Gastroesophageal sphincter (tissue), 4 donors: ENCODE results near the gene RAD51B. TPM values are rescaled to one million over a fixed set of nuclear protein-coding genes. Genes with fewer than 3 reads are reported as not detected.

Experiments used
- ATAC-seq: fragments of 150-250 bp; one replicate; pipeline ENCODE4 v1.9.1; 2016; ENCODE audit warnings: mild to moderate bottlenecking, moderate library complexity
- H3K27ac ChIP-seq, 4 donors: fragments of 200-600 bp; sonication (generic) in 3 of 4; 1 replicate in 3 of 4; 2 replicates in 1 of 4; pipeline ENCODE4 v1.5.1; 2016 to 2019
- H3K27me3 ChIP-seq: fragments of 200-600 bp; sonication (generic); one replicate; pipeline ENCODE4 v1.5.1; 2019
- H3K36me3 ChIP-seq, 2 donors: fragments of 200-600 bp; sonication (generic); one replicate each; pipeline ENCODE4 v1.5.1; 2019; ENCODE audit warnings: control low read depth in 1 of 2
- H3K4me1 ChIP-seq, 3 donors: fragments of 200-600 bp; sonication (generic); 1 replicate in 2 of 3; 2 replicates in 1 of 3; pipeline ENCODE4 v1.5.1; 2016 to 2019; ENCODE audit warnings: control low read depth in 2 of 3
- H3K4me3 ChIP-seq, 2 donors: fragments of 200-600 bp; sonication (generic); one replicate each; pipeline ENCODE4 v1.5.1; 2019; ENCODE audit warnings: mild to moderate bottlenecking in 1 of 2, moderate library complexity in 1 of 2
- H3K9me3 ChIP-seq, 3 donors: fragments of 200-600 bp; sonication (generic); one replicate each; pipeline ENCODE4 v1.5.1; 2017 to 2019; ENCODE audit warnings: control low read depth in 2 of 3
- EP300 ChIP-seq: sonication (generic); formaldehyde crosslinking; IDR thresholded peaks from one replicate; pipeline ENCODE4 v1.6.1; 2017; ENCODE audit warnings: antibody characterized with exemption, mild to moderate bottlenecking
- POLR2A ChIP-seq, 2 donors: fragments of 450-650 bp; IDR thresholded peaks; one replicate each; pipeline ENCODE4 v1.6.1; 2017; ENCODE audit warnings: antibody characterized with exemption in 2 of 2, mild to moderate bottlenecking in 2 of 2, moderate library complexity in 1 of 2
- POLR2AphosphoS5 ChIP-seq: sonication (generic); formaldehyde crosslinking; IDR thresholded peaks from one replicate; pipeline ENCODE4 v1.6.1; 2017; ENCODE audit warnings: antibody characterized with exemption
- WGBS, 2 donors: methylation state at CpG; one replicate each; pipeline ENCODE4 v1.1.5; 2018; ENCODE audit warnings: low coverage in 1 of 2; 5-methylcytosine and 5-hydroxymethylcytosine counted together
- total RNA-seq, 4 donors: library from RNA; depleted of rRNA; stranded (reverse); fragments of >200 nt; gene quantifications; one replicate each; pipeline ENCODE4 v1.1.0, GENCODE V29; 2016
- TF ChIP-seq, protein P1 (sequence below), 4 experiments: fragments of 200-600 bp in 2 of 4; fragments of 450-650 bp in 2 of 4; sonication (generic) in 1 of 4; IDR thresholded peaks; one replicate each; pipeline ENCODE4 v1.5.1; 2017 to 2019; ENCODE audit warnings: antibody characterized with exemption in 4 of 4, mild to moderate bottlenecking in 2 of 4, moderate library complexity in 2 of 4

The RAD51B gene
- total RNA-seq, 4 donors from 2014 or later, result 5.1 to 7.0 (median 6.0) TPM

- no peaks in the 10 kb centered on the region for H3K36me3 ChIP-seq
- H3K9me3 ChIP-seq, result no peaks in the 10 kb centered on the region
- no peak for TF ChIP-seq EP300
- no peak for TF ChIP-seq POLR2A (IDR thresholded peaks at IDR 0.05)
- no peak for TF ChIP-seq POLR2AphosphoS5
- TF ChIP-seq, protein P1, sequence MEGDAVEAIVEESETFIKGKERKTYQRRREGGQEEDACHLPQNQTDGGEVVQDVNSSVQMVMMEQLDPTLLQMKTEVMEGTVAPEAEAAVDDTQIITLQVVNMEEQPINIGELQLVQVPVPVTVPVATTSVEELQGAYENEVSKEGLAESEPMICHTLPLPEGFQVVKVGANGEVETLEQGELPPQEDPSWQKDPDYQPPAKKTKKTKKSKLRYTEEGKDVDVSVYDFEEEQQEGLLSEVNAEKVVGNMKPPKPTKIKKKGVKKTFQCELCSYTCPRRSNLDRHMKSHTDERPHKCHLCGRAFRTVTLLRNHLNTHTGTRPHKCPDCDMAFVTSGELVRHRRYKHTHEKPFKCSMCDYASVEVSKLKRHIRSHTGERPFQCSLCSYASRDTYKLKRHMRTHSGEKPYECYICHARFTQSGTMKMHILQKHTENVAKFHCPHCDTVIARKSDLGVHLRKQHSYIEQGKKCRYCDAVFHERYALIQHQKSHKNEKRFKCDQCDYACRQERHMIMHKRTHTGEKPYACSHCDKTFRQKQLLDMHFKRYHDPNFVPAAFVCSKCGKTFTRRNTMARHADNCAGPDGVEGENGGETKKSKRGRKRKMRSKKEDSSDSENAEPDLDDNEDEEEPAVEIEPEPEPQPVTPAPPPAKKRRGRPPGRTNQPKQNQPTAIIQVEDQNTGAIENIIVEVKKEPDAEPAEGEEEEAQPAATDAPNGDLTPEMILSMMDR (IDR thresholded peaks at IDR 0.05), result no peak
- 56 to 86% methylated on average over 2 to 4 of the region's 4 CpGs for WGBS, 2 donors
- no peaks in the 10 kb centered on the region for H3K27me3 ChIP-seq
- peaks cover 0 to 35% (median 14%) of the 10 kb centered on the region in 3 donors for H3K4me1 ChIP-seq
- ATAC-seq, result no peak
- H3K27ac ChIP-seq, result peak overlapping the region in 1 of 4 donors; percentile 4
- no peak overlapping the region for H3K4me3 ChIP-seq
These were observed 887.9 kb downstream of the RAD51B start for GRCh38 chr14:68707482-68707881.

DNA sequence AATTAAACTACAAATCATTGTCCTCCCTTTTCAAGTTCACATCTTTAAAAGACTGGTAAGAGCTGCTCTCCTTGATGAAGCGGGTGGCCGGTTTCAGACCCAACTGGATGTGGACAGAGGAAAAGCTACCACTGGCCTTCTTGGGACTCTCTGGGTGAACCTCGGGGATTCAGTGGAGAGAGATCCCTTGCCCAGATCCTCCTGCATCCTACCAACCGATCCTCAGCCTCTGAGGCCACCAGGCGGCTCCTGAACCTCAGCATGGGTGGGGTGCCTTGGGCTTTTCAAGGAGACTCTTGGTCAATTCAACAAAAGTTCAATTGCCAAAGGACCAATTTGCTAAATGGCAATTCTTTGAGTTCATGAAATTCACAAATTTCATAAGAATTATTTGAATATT is 888.8 kb downstream of the RAD51B start:
- no peak for ATAC-seq
- H3K4me1 ChIP-seq, result peaks cover 0 to 29% (median 14%) of the 10 kb centered on the region in 3 donors
- H3K36me3 ChIP-seq, result no peaks in the 10 kb centered on the region
- H3K27me3 ChIP-seq, result no peaks in the 10 kb centered on the region
- no peaks in the 10 kb centered on the region for H3K9me3 ChIP-seq
- H3K4me3 ChIP-seq, result no peak overlapping the region
- H3K27ac ChIP-seq, result peak overlapping the region in 3 of 4 donors; percentile 4 to 33 (median 24)
- 69 to 75% methylated on average over 4 of the region's 5 CpGs for WGBS, 2 donors
- TF ChIP-seq POLR2AphosphoS5 (no peak), POLR2A (IDR thresholded peaks at IDR 0.05) (no peak), EP300 (no peak)
- TF ChIP-seq, protein P1 (IDR thresholded peaks at IDR 0.05), result no peak

DNA sequence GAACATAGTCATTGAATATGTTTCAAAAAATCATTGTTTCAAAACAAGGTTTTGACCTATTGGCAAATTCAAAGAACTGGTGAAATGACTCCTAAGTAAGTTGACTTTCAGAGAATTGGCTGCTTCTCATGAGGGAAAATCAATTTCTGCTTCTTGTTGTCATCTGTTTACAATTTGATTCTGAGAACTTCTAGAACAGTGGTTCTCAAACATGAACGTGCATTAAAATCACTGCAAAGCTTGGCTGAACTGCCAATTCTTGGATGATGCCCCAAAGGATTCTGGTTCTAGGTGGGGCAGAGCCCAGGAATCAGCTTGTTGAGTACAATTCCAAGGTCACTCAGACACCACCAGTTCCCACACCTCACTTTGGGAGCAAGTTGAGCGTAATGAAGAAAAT is 889.4 kb downstream of the RAD51B start:
- no peaks in the 10 kb centered on the region for H3K36me3 ChIP-seq
- WGBS, 2 donors, result 90 to 93% methylated on average over 2 of the region's 2 CpGs
- no peak overlapping the region for H3K4me3 ChIP-seq
- TF ChIP-seq, protein P1 (IDR thresholded peaks at IDR 0.05), result no peak
- TF ChIP-seq POLR2AphosphoS5 (no peak), EP300 (no peak), POLR2A (IDR thresholded peaks at IDR 0.05) (no peak)
- H3K27me3 ChIP-seq, result no peaks in the 10 kb centered on the region
- no peak overlapping the region for H3K27ac ChIP-seq
- no peak for ATAC-seq
- no peaks in the 10 kb centered on the region for H3K9me3 ChIP-seq
- H3K4me1 ChIP-seq, result peaks cover 0 to 29% (median 14%) of the 10 kb centered on the region in 3 donors

DNA sequence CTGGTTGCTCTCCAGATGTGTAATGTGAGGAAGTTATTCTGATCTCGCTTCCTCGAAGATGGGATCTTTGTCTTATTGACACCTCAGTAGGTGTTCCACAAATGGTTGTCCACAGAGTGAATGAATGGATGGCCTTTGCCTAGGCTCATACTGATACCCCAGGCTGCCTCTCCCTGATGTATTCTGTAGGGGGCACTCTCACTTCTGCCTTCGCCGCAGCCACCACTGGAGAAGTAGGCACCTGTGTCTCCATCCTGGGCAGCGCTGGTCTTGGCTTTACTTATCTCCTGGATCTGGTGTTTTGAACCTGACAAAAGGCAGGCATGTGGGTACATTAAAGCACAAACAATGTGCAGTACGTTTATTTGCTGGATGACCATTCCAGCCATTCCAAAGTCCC is 891.2 kb downstream of the RAD51B start:
- no peak overlapping the region for H3K4me3 ChIP-seq
- H3K27me3 ChIP-seq, result no peaks in the 10 kb centered on the region
- 90 to 100% methylated on average over 1 to 6 of the region's 6 CpGs for WGBS, 2 donors
- no peaks in the 10 kb centered on the region for H3K36me3 ChIP-seq
- TF ChIP-seq, protein P1 (IDR thresholded peaks at IDR 0.05), result no peak
- no peak for TF ChIP-seq POLR2AphosphoS5
- no peak for TF ChIP-seq EP300
- TF ChIP-seq POLR2A (IDR thresholded peaks at IDR 0.05), result no peak
- H3K9me3 ChIP-seq, result no peaks in the 10 kb centered on the region
- H3K27ac ChIP-seq, result no peak overlapping the region
- peaks cover 0 to 13% (median 10%) of the 10 kb centered on the region in 3 donors for H3K4me1 ChIP-seq
- no peak for ATAC-seq

DNA sequence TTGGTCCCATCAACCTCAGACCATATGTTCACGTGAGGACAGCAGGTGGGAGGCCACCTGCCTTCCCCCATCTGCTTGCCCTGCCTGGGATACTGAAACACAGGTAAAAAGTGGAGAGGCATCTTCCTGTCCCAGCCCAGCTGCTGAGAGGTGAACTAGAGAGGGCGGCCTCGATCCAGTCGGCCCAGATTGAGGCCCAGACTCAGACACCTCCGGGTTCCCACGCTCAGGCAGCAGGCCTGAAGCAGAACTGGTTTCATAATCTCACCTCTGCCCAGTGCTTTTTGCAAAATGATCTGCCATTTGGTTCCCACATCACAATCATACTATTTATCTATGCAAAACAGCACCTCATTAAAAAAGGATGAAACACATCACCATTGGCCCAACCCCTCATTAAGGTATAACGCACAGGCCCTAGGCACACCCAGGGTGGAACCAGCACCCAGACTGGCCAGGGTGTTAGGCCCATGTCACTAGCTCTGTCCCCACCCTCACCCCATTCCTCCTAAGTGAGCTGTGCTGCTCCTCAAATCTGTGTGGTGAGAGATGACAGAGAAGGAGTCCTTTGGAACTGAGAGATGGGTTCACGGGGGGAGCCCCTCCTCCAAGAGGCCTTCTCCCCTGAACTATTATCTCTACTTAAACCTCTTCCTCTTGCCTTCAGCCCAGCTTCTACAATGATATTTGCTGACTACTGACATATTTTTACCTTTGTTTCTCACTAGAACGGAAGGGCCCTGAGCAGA is 892.2 kb downstream of the RAD51B start:
- no peak for TF ChIP-seq EP300
- no peaks in the 10 kb centered on the region for H3K36me3 ChIP-seq
- no peak for ATAC-seq
- 87 to 91% methylated on average over 8 to 9 of the region's 9 CpGs for WGBS, 2 donors
- no peaks in the 10 kb centered on the region for H3K9me3 ChIP-seq
- H3K27me3 ChIP-seq, result no peaks in the 10 kb centered on the region
- H3K4me1 ChIP-seq, result peaks cover 0 to 3% (median 3%) of the 10 kb centered on the region in 3 donors
- H3K4me3 ChIP-seq, result no peak overlapping the region
- no peak overlapping the region for H3K27ac ChIP-seq
